Vagina (tissue), 2 donors: Measurements from ENCODE around the gene ERO1B. TPM values are rescaled to one million over a fixed set of nuclear protein-coding genes. Genes with fewer than 3 reads are reported as not detected.

Experiments
- DNase-seq, 2 donors: peaks; one replicate each; pipeline ENCODE4 v3.0.0-alpha.2; 2017; ENCODE audit errors: extremely low spot score in 2 of 2
- H3K27ac ChIP-seq: fragments of 200-600 bp; sonication (generic); one replicate; pipeline ENCODE4 v1.5.1; 2019
- H3K27me3 ChIP-seq: fragments of 200-600 bp; sonication (generic); one replicate; pipeline ENCODE4 v1.5.1; 2019
- H3K36me3 ChIP-seq, 2 donors: fragments of 200-600 bp; sonication (generic); one replicate each; pipeline ENCODE4 v1.5.1; 2017 to 2019
- H3K4me1 ChIP-seq: fragments of 200-600 bp; sonication (generic); one replicate; pipeline ENCODE4 v1.5.1; 2019
- H3K4me3 ChIP-seq, 2 donors: fragments of 200-600 bp; sonication (generic); 1 replicate in 1 of 2; 2 replicates in 1 of 2; pipeline ENCODE4 v1.5.1; 2016 to 2019
- H3K9me3 ChIP-seq: fragments of 200-600 bp; sonication (generic); one replicate; pipeline ENCODE4 v1.5.1; 2019
- POLR2A ChIP-seq, 2 donors: fragments of 450-650 bp; IDR thresholded peaks; one replicate each; pipeline ENCODE4 v1.6.1; 2017; ENCODE audit warnings: antibody characterized with exemption in 2 of 2, mild to moderate bottlenecking in 2 of 2, moderate library complexity in 2 of 2
- POLR2AphosphoS5 ChIP-seq, 2 donors: sonication (generic); formaldehyde crosslinking; IDR thresholded peaks; one replicate each; pipeline ENCODE4 v1.9.0; 2017; ENCODE audit warnings: antibody characterized with exemption in 2 of 2, mild to moderate bottlenecking in 2 of 2, low read depth in 1 of 2; ENCODE audit not compliant: insufficient read depth in 1 of 2
- intact Hi-C: fragments of 100-400 bp; cut with DNase I; formaldehyde crosslinking; loops from one replicate; pipeline ENCODE4 v1.15.1; 2023
- total RNA-seq: library from RNA; depleted of rRNA; stranded (reverse); fragments of >200 nt; gene quantifications from one replicate; pipeline ENCODE4 v1.2.3, GENCODE V29; 2016
- TF ChIP-seq, protein P1 (sequence below), 3 experiments: fragments of 450-650 bp in 2 of 3; fragments of 200-600 bp in 1 of 3; sonication (generic) in 1 of 3; IDR thresholded peaks; one replicate each; pipeline ENCODE4 v1.5.1; 2017 to 2019; ENCODE audit warnings: antibody characterized with exemption in 3 of 3, mild to moderate bottlenecking in 2 of 3, moderate library complexity in 2 of 3

The ERO1B gene
- total RNA-seq, 1 donor from 2014 or later, result 10.3 TPM

DNA sequence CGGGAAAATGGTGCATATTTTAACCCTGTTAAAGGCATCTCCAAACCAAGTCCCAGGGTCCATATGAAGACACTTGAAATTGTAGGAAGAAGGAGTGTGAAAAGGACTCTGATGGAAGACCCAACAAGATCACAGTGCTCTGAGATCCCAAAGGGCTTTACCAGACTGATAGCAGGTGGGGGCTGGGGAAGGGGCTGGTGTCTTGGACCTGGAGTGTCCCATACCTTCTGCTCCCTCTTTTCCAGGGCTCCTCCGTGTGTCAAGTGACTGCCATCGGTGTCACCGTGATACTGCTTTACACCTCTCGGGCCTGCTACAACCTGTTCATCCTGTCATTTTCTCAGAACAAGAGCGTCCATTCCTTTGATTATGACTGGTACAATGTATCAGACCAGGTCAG lies 102.1 kb downstream of the ERO1B start:
- no peak for DNase-seq
- TF ChIP-seq, protein P1, sequence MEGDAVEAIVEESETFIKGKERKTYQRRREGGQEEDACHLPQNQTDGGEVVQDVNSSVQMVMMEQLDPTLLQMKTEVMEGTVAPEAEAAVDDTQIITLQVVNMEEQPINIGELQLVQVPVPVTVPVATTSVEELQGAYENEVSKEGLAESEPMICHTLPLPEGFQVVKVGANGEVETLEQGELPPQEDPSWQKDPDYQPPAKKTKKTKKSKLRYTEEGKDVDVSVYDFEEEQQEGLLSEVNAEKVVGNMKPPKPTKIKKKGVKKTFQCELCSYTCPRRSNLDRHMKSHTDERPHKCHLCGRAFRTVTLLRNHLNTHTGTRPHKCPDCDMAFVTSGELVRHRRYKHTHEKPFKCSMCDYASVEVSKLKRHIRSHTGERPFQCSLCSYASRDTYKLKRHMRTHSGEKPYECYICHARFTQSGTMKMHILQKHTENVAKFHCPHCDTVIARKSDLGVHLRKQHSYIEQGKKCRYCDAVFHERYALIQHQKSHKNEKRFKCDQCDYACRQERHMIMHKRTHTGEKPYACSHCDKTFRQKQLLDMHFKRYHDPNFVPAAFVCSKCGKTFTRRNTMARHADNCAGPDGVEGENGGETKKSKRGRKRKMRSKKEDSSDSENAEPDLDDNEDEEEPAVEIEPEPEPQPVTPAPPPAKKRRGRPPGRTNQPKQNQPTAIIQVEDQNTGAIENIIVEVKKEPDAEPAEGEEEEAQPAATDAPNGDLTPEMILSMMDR (IDR thresholded peaks at IDR 0.05), result no peak
- TF ChIP-seq POLR2A (IDR thresholded peaks at IDR 0.05) (no peak), POLR2AphosphoS5 (IDR thresholded peaks at IDR 0.05; ENCODE audit: insufficient read depth in 1 of 2, low read depth in 1 of 2) (no peak)
- Histone ChIP-seq H3K4me3 (no peak overlapping the region), H3K36me3 (peaks cover 0 to 9% of the 10 kb centered on the region in 2 donors), H3K27me3 (no peaks in the 10 kb centered on the region), H3K9me3 (no peaks in the 10 kb centered on the region), H3K27ac (no peak overlapping the region), H3K4me1 (no peaks in the 10 kb centered on the region)
- intact Hi-C loops, result no loop called here

DNA sequence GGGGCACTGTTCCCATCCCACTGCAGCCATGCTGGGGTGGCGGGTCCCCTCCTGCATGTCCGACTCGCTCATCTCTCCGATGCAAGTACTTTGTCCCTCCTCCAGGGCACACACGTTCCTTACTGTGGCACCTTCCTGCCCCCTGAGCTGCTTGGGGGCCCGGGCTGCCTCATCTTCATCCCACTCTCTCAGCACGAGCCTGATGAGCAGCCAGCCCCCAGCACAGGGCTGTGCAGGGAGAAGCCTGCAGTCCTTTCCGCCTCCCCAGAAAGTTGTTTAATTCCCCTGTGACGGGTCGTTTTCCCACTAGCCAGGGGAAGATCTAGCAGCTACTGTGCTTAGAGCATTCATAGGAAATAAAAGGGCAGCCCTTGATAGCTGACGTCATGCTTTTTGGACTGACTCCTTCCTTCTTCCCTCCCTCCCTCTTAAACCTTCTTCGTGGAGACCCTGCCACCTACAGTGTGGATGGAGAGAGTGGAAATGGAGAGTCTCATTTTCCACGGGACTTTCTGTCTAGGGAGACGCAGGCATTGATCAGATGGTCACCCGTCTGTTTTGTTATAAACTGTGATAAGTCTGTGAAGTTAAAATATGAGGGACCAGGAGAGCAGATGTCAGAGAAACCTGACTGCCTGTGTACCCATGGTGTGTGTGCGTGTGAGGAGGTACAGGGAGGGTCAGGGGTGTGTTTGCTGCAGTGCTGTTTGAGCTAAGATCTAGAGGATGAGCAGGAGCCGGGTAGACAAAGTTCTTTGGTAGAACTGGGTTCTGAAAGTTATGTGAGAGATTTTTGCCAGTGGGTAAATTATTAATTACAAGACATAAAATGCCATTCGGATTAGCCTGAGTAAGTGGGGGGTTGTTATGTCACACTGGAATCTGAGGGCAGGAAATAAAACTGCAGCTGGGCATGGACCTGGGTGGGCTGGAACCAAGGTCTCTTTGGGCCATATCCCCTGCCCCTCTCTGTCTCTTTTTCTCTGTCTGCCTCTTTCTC lies 105.1 kb downstream of the ERO1B start:
- peaks cover 0 to 9% of the 10 kb centered on the region in 2 donors for H3K36me3 ChIP-seq
- DNase-seq, result no peak
- H3K27ac ChIP-seq, result no peak overlapping the region
- TF ChIP-seq POLR2A (IDR thresholded peaks at IDR 0.05) (no peak), POLR2AphosphoS5 (IDR thresholded peaks at IDR 0.05; ENCODE audit: insufficient read depth in 1 of 2, low read depth in 1 of 2) (no peak)
- TF ChIP-seq, protein P1 (IDR thresholded peaks at IDR 0.05), result no peak
- no peaks in the 10 kb centered on the region for H3K4me1 ChIP-seq
- no peak overlapping the region for H3K4me3 ChIP-seq
- no peaks in the 10 kb centered on the region for H3K9me3 ChIP-seq
- H3K27me3 ChIP-seq, result no peaks in the 10 kb centered on the region
- intact Hi-C loops, result no loop called here

DNA sequence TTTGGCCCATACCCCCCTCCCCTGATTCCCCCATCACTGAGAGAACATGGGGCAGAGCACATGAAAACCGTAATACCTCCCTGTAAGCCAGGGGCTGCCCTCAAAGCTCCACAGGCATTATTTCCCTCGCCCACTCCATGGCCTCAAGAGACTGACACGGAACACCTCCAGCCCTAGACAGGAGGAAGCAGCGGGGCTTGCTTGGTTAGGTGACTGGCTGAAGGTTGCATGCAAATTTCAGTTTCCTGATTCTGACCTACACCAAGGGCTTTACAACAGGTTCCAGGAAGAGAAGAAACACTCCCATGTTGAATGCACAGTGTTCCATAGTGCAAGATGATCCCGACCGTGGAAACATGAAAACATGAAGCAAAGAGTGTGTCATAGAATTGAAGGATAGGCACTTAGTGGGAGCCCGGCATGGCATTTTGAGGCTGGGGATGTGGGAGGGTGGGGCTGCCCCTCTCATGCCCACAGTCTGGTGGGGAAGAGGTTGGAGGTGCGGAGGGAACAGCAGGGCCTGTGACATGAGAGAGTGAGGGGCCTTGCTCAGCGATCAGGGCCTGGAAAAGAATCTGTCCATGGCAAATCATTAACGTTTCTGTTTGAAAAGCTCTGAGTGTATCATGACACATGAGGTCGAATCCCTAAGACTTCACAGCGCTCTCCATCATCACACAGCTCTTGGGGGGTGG lies 106.0 kb downstream of the ERO1B start:
- Histone ChIP-seq H3K4me3 (no peak overlapping the region), H3K4me1 (no peaks in the 10 kb centered on the region), H3K27ac (no peak overlapping the region), H3K9me3 (no peaks in the 10 kb centered on the region), H3K36me3 (peaks cover 0 to 2% of the 10 kb centered on the region in 2 donors), H3K27me3 (no peaks in the 10 kb centered on the region)
- DNase-seq, result no peak
- intact Hi-C loops, result no loop called here
- TF ChIP-seq, protein P1 (IDR thresholded peaks at IDR 0.05), result no peak
- no peak for TF ChIP-seq POLR2A (IDR thresholded peaks at IDR 0.05)
- TF ChIP-seq POLR2AphosphoS5 (IDR thresholded peaks at IDR 0.05; ENCODE audit: insufficient read depth in 1 of 2, low read depth in 1 of 2), result no peak

GRCh38 chr1:236173174-236173767 lies 108.5 kb downstream of the ERO1B start:
- H3K27ac ChIP-seq, result no peak overlapping the region
- intact Hi-C loops, result no loop called here
- no peak for DNase-seq
- TF ChIP-seq POLR2A (IDR thresholded peaks at IDR 0.05) (no peak), POLR2AphosphoS5 (IDR thresholded peaks at IDR 0.05; ENCODE audit: insufficient read depth in 1 of 2, low read depth in 1 of 2) (no peak)
- TF ChIP-seq, protein P1 (IDR thresholded peaks at IDR 0.05), result no peak
- peaks cover 4% of the 10 kb centered on the region for H3K4me1 ChIP-seq
- no peak overlapping the region for H3K4me3 ChIP-seq
- peaks cover 0 to 2% of the 10 kb centered on the region in 2 donors for H3K36me3 ChIP-seq
- no peaks in the 10 kb centered on the region for H3K9me3 ChIP-seq
- H3K27me3 ChIP-seq, result no peaks in the 10 kb centered on the region
